Nephron (organoid): ENCODE data around the gene EFHC2.

Source experiments
- H3K27ac Mint-ChIP-seq, 3 experiments: 2 replicates each; pipeline ENCODE4 v1.8.0; 2020; ENCODE audit warnings: mixed read lengths in 3 of 3, mild to moderate bottlenecking in 2 of 3, moderate library complexity in 1 of 3
- H3K27me3 Mint-ChIP-seq: 2 replicates; pipeline ENCODE4 v1.8.0; 2021; ENCODE audit warnings: low read depth, mild to moderate bottlenecking, moderate library complexity, mixed read lengths
- H3K36me3 Mint-ChIP-seq: 2 replicates; pipeline ENCODE4 v1.8.0; 2020; ENCODE audit warnings: low read depth, mixed read lengths
- H3K4me1 Mint-ChIP-seq: 2 replicates; pipeline ENCODE4 v1.8.0; 2020; ENCODE audit warnings: mixed read lengths
- H3K4me3 Mint-ChIP-seq, 3 experiments: 2 replicates each; pipeline ENCODE4 v1.8.0; 2020; ENCODE audit warnings: mild to moderate bottlenecking in 3 of 3, mixed read lengths in 3 of 3, moderate library complexity in 2 of 3
- H3K9me3 Mint-ChIP-seq: 2 replicates; pipeline ENCODE4 v1.8.0; 2020; ENCODE audit warnings: mixed read lengths
- TF ChIP-seq, protein P1 (sequence below), 3 experiments: fragments of 200-600 bp; sonication (generic); IDR thresholded peaks; one replicate each; pipeline ENCODE4 v1.5.0; 2021; ENCODE audit warnings: antibody characterized with exemption in 3 of 3; ENCODE audit not compliant: unreplicated experiment in 3 of 3

EFHC2 gene

DNA sequence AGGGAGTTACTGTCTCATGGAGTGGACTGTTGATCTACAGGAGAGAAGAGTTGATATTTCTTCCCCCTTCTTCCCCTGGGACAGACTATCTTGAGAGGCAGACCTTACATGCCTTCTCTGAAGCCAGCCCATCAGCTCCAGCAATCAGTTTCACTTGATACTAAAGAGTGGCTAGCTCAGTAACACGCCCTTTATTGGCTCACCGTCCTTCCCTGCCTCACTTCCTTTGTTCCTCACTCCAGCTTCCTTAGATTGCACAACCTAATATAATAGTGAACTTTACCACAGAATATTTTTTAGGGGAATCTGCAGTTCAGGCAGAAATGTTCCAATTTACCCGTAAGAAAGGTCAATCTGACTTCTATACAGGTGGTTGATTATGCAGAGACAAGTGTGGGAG lies 242.2 kb downstream of the EFHC2 start:
- Mint-ChIP-seq H3K27ac (no peak overlapping the region), H3K27me3 (no peaks in the 10 kb centered on the region), H3K36me3 (no peaks in the 10 kb centered on the region), H3K9me3 (peaks cover 23% of the 10 kb centered on the region), H3K4me3 (no peak overlapping the region), H3K4me1 (no peaks in the 10 kb centered on the region)
- TF ChIP-seq, protein P1, sequence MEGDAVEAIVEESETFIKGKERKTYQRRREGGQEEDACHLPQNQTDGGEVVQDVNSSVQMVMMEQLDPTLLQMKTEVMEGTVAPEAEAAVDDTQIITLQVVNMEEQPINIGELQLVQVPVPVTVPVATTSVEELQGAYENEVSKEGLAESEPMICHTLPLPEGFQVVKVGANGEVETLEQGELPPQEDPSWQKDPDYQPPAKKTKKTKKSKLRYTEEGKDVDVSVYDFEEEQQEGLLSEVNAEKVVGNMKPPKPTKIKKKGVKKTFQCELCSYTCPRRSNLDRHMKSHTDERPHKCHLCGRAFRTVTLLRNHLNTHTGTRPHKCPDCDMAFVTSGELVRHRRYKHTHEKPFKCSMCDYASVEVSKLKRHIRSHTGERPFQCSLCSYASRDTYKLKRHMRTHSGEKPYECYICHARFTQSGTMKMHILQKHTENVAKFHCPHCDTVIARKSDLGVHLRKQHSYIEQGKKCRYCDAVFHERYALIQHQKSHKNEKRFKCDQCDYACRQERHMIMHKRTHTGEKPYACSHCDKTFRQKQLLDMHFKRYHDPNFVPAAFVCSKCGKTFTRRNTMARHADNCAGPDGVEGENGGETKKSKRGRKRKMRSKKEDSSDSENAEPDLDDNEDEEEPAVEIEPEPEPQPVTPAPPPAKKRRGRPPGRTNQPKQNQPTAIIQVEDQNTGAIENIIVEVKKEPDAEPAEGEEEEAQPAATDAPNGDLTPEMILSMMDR (IDR thresholded peaks at IDR 0.05; ENCODE audit: unreplicated experiment in 3 of 3), result no peak

DNA sequence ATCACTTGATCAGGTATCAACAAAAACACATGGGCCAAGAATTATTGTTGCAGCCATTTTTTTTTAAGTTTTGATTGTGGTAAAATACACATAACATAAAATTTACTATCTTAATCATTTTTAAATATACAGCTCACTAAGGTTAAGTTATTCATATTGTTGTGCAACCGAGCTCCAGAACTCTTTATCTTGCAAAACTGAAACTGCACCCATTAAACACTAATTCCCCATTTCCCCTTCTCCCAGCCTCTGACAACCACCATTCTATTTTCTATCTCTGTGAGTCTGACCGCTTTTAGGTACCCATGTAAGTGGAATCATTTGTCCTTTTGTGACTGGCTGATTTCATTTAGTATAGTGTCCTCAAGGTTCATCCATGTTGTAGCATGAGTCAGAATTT lies 244.1 kb downstream of the EFHC2 start:
- H3K27ac Mint-ChIP-seq, result no peak overlapping the region
- peaks cover 13% of the 10 kb centered on the region for H3K9me3 Mint-ChIP-seq
- TF ChIP-seq, protein P1 (IDR thresholded peaks at IDR 0.05; ENCODE audit: unreplicated experiment in 3 of 3), result no peak
- H3K4me3 Mint-ChIP-seq, result no peak overlapping the region
- H3K27me3 Mint-ChIP-seq, result no peaks in the 10 kb centered on the region
- H3K4me1 Mint-ChIP-seq, result no peaks in the 10 kb centered on the region
- H3K36me3 Mint-ChIP-seq, result no peaks in the 10 kb centered on the region
